Left cardiac atrium (tissue), 4 donors: ENCODE measurements around the gene MYOCD. TPM values are rescaled to one million over a fixed set of nuclear protein-coding genes. Genes with fewer than 3 reads are reported as not detected.

ENCODE experiments used
- ATAC-seq, 2 donors: fragments of 200-7000 bp; cut with Tn5 transposase; one replicate each; pipeline ENCODE4 v1.9.1; 2020; ENCODE audit warnings: mild to moderate bottlenecking in 2 of 2, moderate library complexity in 2 of 2
- DNase-seq: peaks from one replicate; pipeline ENCODE4 v3.0.0-alpha.2; 2020
- intact Hi-C, 2 donors: fragments of 100-400 bp; cut with DNase I; formaldehyde crosslinking; loops; one replicate each; pipeline versions ENCODE4 v1.14.1 to v1.15.1; 2022 to 2023
- total RNA-seq, 2 donors: library from RNA; stranded (reverse); fragmentation: NEBNext Ultra II Directional; extraction: Animal tissue kit (Norgen Biotek cat#: 25700); gene quantifications; one replicate each; pipeline ENCODE4 v1.2.1, GENCODE V29; 2021
- donor health status: DM: no; HTN: yes; CAD: no.
- donor health status: DM: no; HTN: yes; CAD: no; lungs with severe emphysema.
- donor health status: DM: yes; HTN: yes; CAD: no.
- donor health status: Dilated cardiomyopathy.

Gene MYOCD
- total RNA-seq, 2 donors from 2014 or later = 36.0 to 38.7 TPM

GRCh38 chr17:12794919-12795532 is 129.3 kb downstream of the MYOCD start:
- DNase-seq = no peak
- ATAC-seq = peak in 1 of 2 donors; percentile 25
- intact Hi-C loops = no loop called here

- intact Hi-C loops = no loop called here
- DNase-seq = no peak
- no peak for ATAC-seq
Measured at GRCh38 chr17:12800855-12801365, 135.2 kb downstream of the MYOCD start.

GRCh38 chr17:12806630-12807029 is 140.9 kb downstream of the MYOCD start:
- DNase-seq = no peak
- no peak for ATAC-seq
- intact Hi-C loops = no loop called here

GRCh38 chr17:12808723-12809122 is 143.0 kb downstream of the MYOCD start:
- intact Hi-C loops = no loop called here
- ATAC-seq (no peak), DNase-seq (no peak)

GRCh38 chr17:12812877-12813276 is 147.2 kb downstream of the MYOCD start:
- peak in 1 of 2 donors; percentile 93 for ATAC-seq
- intact Hi-C loops = no loop called here
- DNase-seq = no peak

GRCh38 chr17:12813664-12814063 is 148.0 kb downstream of the MYOCD start:
- intact Hi-C loops = no loop called here
- ATAC-seq = peak in 1 of 2 donors; percentile 52
- DNase-seq = no peak

- ATAC-seq (no peak), DNase-seq (no peak)
- intact Hi-C loops = no loop called here
Measured at GRCh38 chr17:12814718-12815117, 149.0 kb downstream of the MYOCD start.

GRCh38 chr17:12815642-12816141 is 150.0 kb downstream of the MYOCD start:
- ATAC-seq = no peak
- DNase-seq = no peak
- intact Hi-C loops = no loop called here

Other genes starting within 250 kb of the MYOCD start
- 10 to 100 TPM in 1 of 2 donors, 1 to 10 TPM in 1; 7.7 to 10.8 TPM for gene ARHGAP44, start 123.6 kb downstream of the MYOCD start, total RNA-seq